ENCODE data around the gene VWA2.

GRCh38 chr10:114307731-114308130 lies 68.7 kb downstream of the VWA2 start:
- TF ChIP-seq SP1 (IDR thresholded peaks at IDR 0.05) (no peak), FOXM1 (IDR thresholded peaks at IDR 0.05; ENCODE audit: borderline replicate concordance) (no peak), TARDBP (IDR thresholded peaks at IDR 0.05) (no peak), SUZ12 (IDR thresholded peaks at IDR 0.05) (no peak), ARNT (IDR thresholded peaks at IDR 0.05) (no peak)
- TF ChIP-seq, protein P1, sequence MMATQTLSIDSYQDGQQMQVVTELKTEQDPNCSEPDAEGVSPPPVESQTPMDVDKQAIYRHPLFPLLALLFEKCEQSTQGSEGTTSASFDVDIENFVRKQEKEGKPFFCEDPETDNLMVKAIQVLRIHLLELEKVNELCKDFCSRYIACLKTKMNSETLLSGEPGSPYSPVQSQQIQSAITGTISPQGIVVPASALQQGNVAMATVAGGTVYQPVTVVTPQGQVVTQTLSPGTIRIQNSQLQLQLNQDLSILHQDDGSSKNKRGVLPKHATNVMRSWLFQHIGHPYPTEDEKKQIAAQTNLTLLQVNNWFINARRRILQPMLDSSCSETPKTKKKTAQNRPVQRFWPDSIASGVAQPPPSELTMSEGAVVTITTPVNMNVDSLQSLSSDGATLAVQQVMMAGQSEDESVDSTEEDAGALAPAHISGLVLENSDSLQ (IDR thresholded peaks at IDR 0.05): no peak

Measured in HEK293T (cell line).